CD4-positive, alpha-beta memory T cell (primary cell): ENCODE measurements around the gene F8. TPM values are rescaled to one million over a fixed set of nuclear protein-coding genes. Genes with fewer than 3 reads are reported as not detected.

Source experiments
- CTCF ChIA-PET: fragments of 350-600 bp; sonication (Branson Sonifier 250); formaldehyde crosslinking; loops from one replicate; lab custom pipeline; 2021; ENCODE audit warnings: inconsistent platforms; ENCODE audit not compliant: partially characterized antibody; lab: Charles Lee
- POLR2A ChIA-PET: fragments of 350-600 bp; sonication (Branson Sonifier 250); formaldehyde crosslinking; loops from one replicate; lab custom pipeline; 2021; ENCODE audit not compliant: partially characterized antibody; lab: Charles Lee
- DNase-seq, 5 donors: peaks; one replicate each; pipeline versions ENCODE4 v3.0.0 to v3.0.0-alpha.2; 2020 to 2022; ENCODE audit warnings: mixed read lengths in 1 of 5
- H3K27ac ChIP-seq: one replicate; pipeline ENCODE4 v1.7.0; 2013; ENCODE audit warnings: low read depth, low read length
- H3K27me3 ChIP-seq: 2 replicates; pipeline ENCODE4 v1.7.0; 2013; ENCODE audit warnings: mild to moderate bottlenecking, low read length, moderate library complexity; ENCODE audit not compliant: insufficient read depth
- H3K36me3 ChIP-seq: 2 replicates; pipeline ENCODE4 v1.7.0; 2013; ENCODE audit warnings: mild to moderate bottlenecking, low read length, moderate library complexity; ENCODE audit not compliant: insufficient read depth
- H3K4me1 ChIP-seq: 2 replicates; pipeline ENCODE4 v1.7.0; 2013; ENCODE audit warnings: mild to moderate bottlenecking, low read length, moderate library complexity; ENCODE audit not compliant: insufficient read depth
- H3K4me3 ChIP-seq, 2 donors: one replicate each; pipeline ENCODE4 v1.7.0; 2013; ENCODE audit warnings: low read length in 2 of 2, mild to moderate bottlenecking in 1 of 2
- H3K9me3 ChIP-seq, 2 donors: one replicate each; pipeline ENCODE4 v1.7.0; 2013; ENCODE audit warnings: low read length in 2 of 2, control low read depth in 1 of 2; ENCODE audit not compliant: control insufficient read depth in 1 of 2
- H3K27ac Mint-ChIP-seq, 7 donors: one replicate each; pipeline ENCODE4 v1.8.0; 2020 to 2021; ENCODE audit warnings: mixed read lengths in 7 of 7, mild to moderate bottlenecking in 6 of 7, inconsistent platforms in 3 of 7, moderate library complexity in 3 of 7
- H3K27me3 Mint-ChIP-seq, 2 donors: one replicate each; pipeline ENCODE4 v1.8.0; 2020 to 2021; ENCODE audit warnings: mixed read lengths in 2 of 2
- H3K36me3 Mint-ChIP-seq, 2 donors: one replicate each; pipeline ENCODE4 v1.8.0; 2020 to 2021; ENCODE audit warnings: mixed read lengths in 2 of 2, inconsistent platforms in 1 of 2, mild to moderate bottlenecking in 1 of 2
- H3K4me1 Mint-ChIP-seq, 4 donors: one replicate each; pipeline ENCODE4 v1.8.0; 2020 to 2021; ENCODE audit warnings: mixed read lengths in 4 of 4, mild to moderate bottlenecking in 1 of 4
- H3K4me3 Mint-ChIP-seq, 8 donors: one replicate each; pipeline ENCODE4 v1.8.0; 2020 to 2021; ENCODE audit warnings: mixed read lengths in 8 of 8, mild to moderate bottlenecking in 7 of 8, moderate library complexity in 6 of 8, inconsistent platforms in 3 of 8
- H3K9me3 Mint-ChIP-seq, 8 donors: one replicate each; pipeline ENCODE4 v1.8.0; 2020 to 2021; ENCODE audit warnings: mixed read lengths in 8 of 8, mild to moderate bottlenecking in 5 of 8, inconsistent platforms in 3 of 8, moderate library complexity in 1 of 8
- intact Hi-C: fragments of 100-400 bp; cut with micrococcal nuclease; formaldehyde crosslinking; loops from one replicate; pipeline ENCODE4 v1.15.1; 2023
- polyA plus RNA-seq, 2 donors: library from polyadenylated mRNA; unstranded; fragments of 300-500 nt; fragmentation: Illumina TruSeq; gene quantifications; one replicate each; pipeline ENCODE4 v1.2.3, GENCODE V29; 2021
- total RNA-seq, 2 experiments: library from RNA; stranded (reverse); gene quantifications; one replicate each; pipeline ENCODE4 v1.2.3, GENCODE V29; 2021

F8 gene
- total and polyA plus RNA-seq, 4 experiments from 2014 or later, result 2.4 to 7.2 (median 3.7) TPM

- Histone ChIP-seq H3K27ac (no peak overlapping the region), H3K4me3 (no peak overlapping the region), H3K36me3 (no peaks in the 10 kb centered on the region), H3K27me3 (no peaks in the 10 kb centered on the region), H3K9me3 (no peaks in the 10 kb centered on the region), H3K4me1 (no peaks in the 10 kb centered on the region)
- Mint-ChIP-seq H3K36me3 (no peaks in the 10 kb centered on the region), H3K4me3 (no peak overlapping the region), H3K27ac (no peak overlapping the region), H3K27me3 (peaks cover 1 to 7% of the 10 kb centered on the region in 2 donors), H3K4me1 (no peaks in the 10 kb centered on the region), H3K9me3 (no peaks in the 10 kb centered on the region)
- CTCF ChIA-PET, result no interaction called here
- POLR2A ChIA-PET, result no interaction called here
- no peak for DNase-seq
- intact Hi-C loops, result no loop called here
Observed at GRCh38 chrX:155005190-155005589, 17.3 kb downstream of the F8 start.

GRCh38 chrX:155001873-155002272, 20.6 kb downstream of the F8 start:
- no peaks in the 10 kb centered on the region for H3K4me1 Mint-ChIP-seq
- ChIA-PET POLR2A (no interaction called here), CTCF (no interaction called here)
- intact Hi-C loops, result no loop called here
- Histone ChIP-seq H3K4me1 (no peaks in the 10 kb centered on the region), H3K36me3 (no peaks in the 10 kb centered on the region), H3K9me3 (no peaks in the 10 kb centered on the region), H3K4me3 (no peak overlapping the region), H3K27me3 (no peaks in the 10 kb centered on the region), H3K27ac (no peak overlapping the region)
- no peak for DNase-seq
- H3K27ac Mint-ChIP-seq, result no peak overlapping the region
- H3K36me3 Mint-ChIP-seq, result no peaks in the 10 kb centered on the region
- no peaks in the 10 kb centered on the region for H3K9me3 Mint-ChIP-seq
- no peak overlapping the region for H3K4me3 Mint-ChIP-seq
- peaks cover 0 to 7% of the 10 kb centered on the region in 2 donors for H3K27me3 Mint-ChIP-seq

- intact Hi-C loops, result no loop called here
- H3K9me3 Mint-ChIP-seq, result no peaks in the 10 kb centered on the region
- H3K27me3 ChIP-seq, result no peaks in the 10 kb centered on the region
- no peaks in the 10 kb centered on the region for H3K36me3 Mint-ChIP-seq
- H3K4me3 Mint-ChIP-seq, result no peak overlapping the region
- DNase-seq, result no peak
- CTCF ChIA-PET, result no interaction called here
- H3K4me1 Mint-ChIP-seq, result no peaks in the 10 kb centered on the region
- no peak overlapping the region for H3K4me3 ChIP-seq
- no peaks in the 10 kb centered on the region for H3K9me3 ChIP-seq
- H3K4me1 ChIP-seq, result no peaks in the 10 kb centered on the region
- POLR2A ChIA-PET, result no interaction called here
- H3K36me3 ChIP-seq, result no peaks in the 10 kb centered on the region
- H3K27me3 Mint-ChIP-seq, result peaks cover 0 to 7% of the 10 kb centered on the region in 2 donors
- no peak overlapping the region for H3K27ac ChIP-seq
- H3K27ac Mint-ChIP-seq, result no peak overlapping the region
Observed at GRCh38 chrX:155000841-155001240, 21.7 kb downstream of the F8 start.

GRCh38 chrX:154998204-154998880, 24.2 kb downstream of the F8 start:
- DNase-seq, result no peak
- H3K9me3 Mint-ChIP-seq, result no peaks in the 10 kb centered on the region
- H3K36me3 Mint-ChIP-seq, result no peaks in the 10 kb centered on the region
- Histone ChIP-seq H3K27me3 (no peaks in the 10 kb centered on the region), H3K4me1 (no peaks in the 10 kb centered on the region), H3K27ac (no peak overlapping the region), H3K9me3 (no peaks in the 10 kb centered on the region), H3K36me3 (no peaks in the 10 kb centered on the region), H3K4me3 (no peak overlapping the region)
- H3K27me3 Mint-ChIP-seq, result peaks cover 0 to 2% of the 10 kb centered on the region in 2 donors
- H3K27ac Mint-ChIP-seq, result no peak overlapping the region
- no peak overlapping the region for H3K4me3 Mint-ChIP-seq
- H3K4me1 Mint-ChIP-seq, result no peaks in the 10 kb centered on the region
- intact Hi-C loops, result no loop called here
- ChIA-PET POLR2A (no interaction called here), CTCF (no interaction called here)

- Mint-ChIP-seq H3K36me3 (no peaks in the 10 kb centered on the region), H3K9me3 (peaks cover 0 to 1% (median 0%) of the 10 kb centered on the region in 8 donors)
- POLR2A ChIA-PET, result no interaction called here
Observed at GRCh38 chrX:154991476-154991875, 31.0 kb downstream of the F8 start.

GRCh38 chrX:154991039-154991438, 31.5 kb downstream of the F8 start:
- H3K36me3 Mint-ChIP-seq, result no peaks in the 10 kb centered on the region
- intact Hi-C loops, result no loop called here
- Histone ChIP-seq H3K27ac (no peak overlapping the region), H3K9me3 (no peaks in the 10 kb centered on the region), H3K27me3 (no peaks in the 10 kb centered on the region), H3K4me3 (no peak overlapping the region), H3K4me1 (no peaks in the 10 kb centered on the region), H3K36me3 (no peaks in the 10 kb centered on the region)
- peaks cover 0 to 6% (median 0%) of the 10 kb centered on the region in 4 donors for H3K4me1 Mint-ChIP-seq
- no peak overlapping the region for H3K27ac Mint-ChIP-seq
- peaks cover 0 to 1% (median 0%) of the 10 kb centered on the region in 8 donors for H3K9me3 Mint-ChIP-seq
- no peak for DNase-seq
- POLR2A ChIA-PET, result no interaction called here
- H3K27me3 Mint-ChIP-seq, result peaks cover 0 to 2% of the 10 kb centered on the region in 2 donors
- H3K4me3 Mint-ChIP-seq, result no peak overlapping the region
- CTCF ChIA-PET, result interaction anchor here (1.0 kb wide), 1 partner anchor 66 kb away, joined by 4 read pairs; no protein-coding TSS in a partner anchor

More at GRCh38 chrX:154991476-154991875, 31.0 kb downstream of the F8 start:
- DNase-seq, result no peak
- intact Hi-C loops, result no loop called here
- no peaks in the 10 kb centered on the region for H3K36me3 ChIP-seq
- no peaks in the 10 kb centered on the region for H3K4me1 ChIP-seq
- Mint-ChIP-seq H3K4me1 (peaks cover 0 to 6% (median 0%) of the 10 kb centered on the region in 4 donors), H3K27me3 (peaks cover 0 to 2% of the 10 kb centered on the region in 2 donors), H3K27ac (no peak overlapping the region), H3K4me3 (no peak overlapping the region)
- no peaks in the 10 kb centered on the region for H3K27me3 ChIP-seq
- CTCF ChIA-PET, result interaction anchor here (1.0 kb wide), 1 partner anchor 65 kb away, joined by 4 read pairs; no protein-coding TSS in a partner anchor
- H3K9me3 ChIP-seq, result no peaks in the 10 kb centered on the region
- no peak overlapping the region for H3K4me3 ChIP-seq
- no peak overlapping the region for H3K27ac ChIP-seq

- Histone ChIP-seq H3K4me1 (no peaks in the 10 kb centered on the region), H3K27me3 (no peaks in the 10 kb centered on the region), H3K36me3 (no peaks in the 10 kb centered on the region), H3K27ac (no peak overlapping the region), H3K4me3 (no peak overlapping the region), H3K9me3 (no peaks in the 10 kb centered on the region)
- DNase-seq, result no peak
- Mint-ChIP-seq H3K4me1 (peaks cover 0 to 6% (median 0%) of the 10 kb centered on the region in 4 donors), H3K27ac (no peak overlapping the region), H3K9me3 (peaks cover 0 to 1% (median 0%) of the 10 kb centered on the region in 8 donors), H3K27me3 (peaks cover 0 to 2% of the 10 kb centered on the region in 2 donors), H3K4me3 (no peak overlapping the region), H3K36me3 (no peaks in the 10 kb centered on the region)
- POLR2A ChIA-PET, result no interaction called here
- CTCF ChIA-PET, result interaction anchor here (1.0 kb wide), 1 partner anchor 66 kb away, joined by 4 read pairs; no protein-coding TSS in a partner anchor
- intact Hi-C loops, result no loop called here
Observed at GRCh38 chrX:154990496-154990895, 32.0 kb downstream of the F8 start.
